Measurements from ENCODE around the gene VPS50. TPM values are rescaled to one million over a fixed set of nuclear protein-coding genes. Genes with fewer than 3 reads are reported as not detected.

The VPS50 gene
- total and polyA plus RNA-seq, 2 experiments from 2014 or later: 11.9 to 30.9 TPM

DNA sequence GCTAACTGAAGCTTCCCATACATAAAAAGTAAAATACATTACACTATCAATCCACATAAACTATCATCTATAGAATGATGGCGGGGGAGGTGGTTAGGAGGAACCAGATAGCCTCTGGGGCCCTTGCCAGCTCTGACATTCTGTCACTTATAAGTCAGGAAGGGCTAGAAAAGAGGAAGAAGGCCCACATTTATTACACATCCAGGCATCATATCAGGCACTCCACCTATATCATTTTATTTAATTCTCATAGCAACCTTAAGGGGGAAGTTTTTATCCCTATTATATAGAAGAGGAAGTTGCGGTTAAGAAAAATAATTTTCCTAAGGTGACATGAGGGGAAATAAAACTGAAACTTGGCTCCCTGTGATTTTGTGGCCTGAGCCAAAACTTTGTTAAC, 35.8 kb upstream of the VPS50 start:
- WGBS, 2 experiments (ENCODE audit: low coverage in 1 of 2, low lambda C conversion rate in 2 of 2, missing lambda C conversion rate in 2 of 2): 70 to 83% methylated on average over 2 of the region's 2 CpGs
- no peak overlapping the region for H3K4me3 ChIP-seq
- no peaks in the 10 kb centered on the region for H3K4me1 ChIP-seq (ENCODE audit: insufficient read depth)
- H3K79me2 ChIP-seq (ENCODE audit: insufficient read depth): no peaks in the 10 kb centered on the region
- no peak for DNase-seq
- no peaks in the 10 kb centered on the region for H4K20me1 ChIP-seq (ENCODE audit: insufficient read depth)
- no peaks in the 10 kb centered on the region for H3K9me2 ChIP-seq (ENCODE audit: insufficient read depth)
- H3K27me3 ChIP-seq (replicated peaks; ENCODE audit: insufficient read depth): peaks cover 15% of the 10 kb centered on the region
- H3F3A ChIP-seq (ENCODE audit: insufficient read depth): no peaks in the 10 kb centered on the region
- no peaks in the 10 kb centered on the region for H3K9me3 ChIP-seq (ENCODE audit: low read depth)
- TF ChIP-seq EZH2 (IDR thresholded peaks at IDR 0.05; ENCODE audit: insufficient read depth, poor library complexity, severe bottlenecking): no peak
- TF ChIP-seq EZH2phosphoT487 (IDR thresholded peaks at IDR 0.05; ENCODE audit: insufficient read depth, low read depth): no peak
- no peak overlapping the region for H3K27ac ChIP-seq
- in situ Hi-C loops (cut with MboI): no loop called here
- no peak overlapping the region for H2AFZ ChIP-seq
- H3K36me3 ChIP-seq (ENCODE audit: low read depth): no peaks in the 10 kb centered on the region
- no peak overlapping the region for H3K4me2 ChIP-seq (ENCODE audit: unreplicated experiment)
- no peak overlapping the region for H3K9ac ChIP-seq

DNA sequence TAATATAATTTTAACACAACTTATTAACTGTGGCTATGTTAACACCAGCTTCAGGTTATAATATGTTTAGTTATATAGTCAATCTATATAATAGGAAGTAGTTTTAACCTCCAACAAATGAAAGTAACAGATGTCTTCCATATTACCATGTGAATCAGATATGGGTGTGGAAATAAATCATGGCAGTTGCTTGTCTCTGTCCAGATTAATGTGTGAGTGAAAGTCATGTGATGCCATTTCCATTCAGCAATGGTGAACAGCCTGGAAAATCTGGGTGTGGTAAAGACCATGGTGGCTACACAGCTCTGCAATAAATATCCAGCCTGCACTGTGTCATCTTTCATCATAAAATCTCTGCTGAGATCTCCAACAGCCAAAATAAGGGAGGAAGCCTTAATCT, 33.7 kb upstream of the VPS50 start:
- Histone ChIP-seq H3F3A (ENCODE audit: insufficient read depth) (no peaks in the 10 kb centered on the region), H2AFZ (no peak overlapping the region), H3K9me3 (ENCODE audit: low read depth) (no peaks in the 10 kb centered on the region), H3K4me3 (no peak overlapping the region), H3K9me2 (ENCODE audit: insufficient read depth) (no peaks in the 10 kb centered on the region), H3K4me2 (ENCODE audit: unreplicated experiment) (no peak overlapping the region), H3K27ac (no peak overlapping the region), H3K36me3 (ENCODE audit: low read depth) (no peaks in the 10 kb centered on the region), H3K79me2 (ENCODE audit: insufficient read depth) (no peaks in the 10 kb centered on the region), H3K27me3 (replicated peaks; ENCODE audit: insufficient read depth) (peaks cover 5% of the 10 kb centered on the region; the same call in 1 of the 2 replicates), H4K20me1 (ENCODE audit: insufficient read depth) (no peaks in the 10 kb centered on the region), H3K9ac (no peak overlapping the region), H3K4me1 (ENCODE audit: insufficient read depth) (no peaks in the 10 kb centered on the region)
- no peak for TF ChIP-seq EZH2phosphoT487 (IDR thresholded peaks at IDR 0.05; ENCODE audit: insufficient read depth, low read depth)
- TF ChIP-seq EZH2 (IDR thresholded peaks at IDR 0.05; ENCODE audit: insufficient read depth, poor library complexity, severe bottlenecking): no peak
- in situ Hi-C loops (cut with MboI): no loop called here
- DNase-seq: no peak

DNA sequence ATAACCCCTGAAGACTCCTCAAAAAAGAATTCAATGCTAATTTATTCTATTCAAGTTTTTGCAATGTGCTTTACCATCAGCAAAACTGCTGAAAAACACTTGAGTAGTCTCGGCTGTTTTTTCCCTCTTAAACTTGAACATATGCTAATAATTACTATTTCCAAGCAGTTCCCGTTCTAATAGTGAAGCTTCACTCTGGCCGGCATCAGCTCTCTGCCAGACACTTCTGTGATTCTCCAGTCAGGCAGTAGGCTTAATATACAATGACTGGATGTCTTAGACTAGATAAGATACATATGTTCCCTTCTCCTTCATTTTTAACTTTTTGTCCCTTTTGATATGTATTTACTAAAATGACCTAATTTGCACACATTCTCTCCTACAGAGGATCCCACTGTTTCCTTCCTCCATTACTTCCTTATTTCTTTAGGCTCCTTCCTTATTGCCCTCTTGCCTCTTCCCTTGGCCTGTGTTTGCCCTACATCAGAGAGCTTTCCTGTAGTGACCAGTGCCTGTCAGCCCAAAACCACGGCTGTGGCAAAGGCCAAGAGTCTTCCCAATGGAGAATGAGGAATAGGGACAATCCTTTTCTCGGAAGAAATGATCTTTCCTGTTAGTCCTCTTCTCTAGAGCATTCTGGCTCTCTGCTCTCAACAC, 29.4 kb upstream of the VPS50 start:
- Histone ChIP-seq H3K27me3 (replicated peaks; ENCODE audit: insufficient read depth) (peaks cover 28% of the 10 kb centered on the region; the same call in 1 of the 2 replicates), H3K27ac (no peak overlapping the region), H3K79me2 (ENCODE audit: insufficient read depth) (no peaks in the 10 kb centered on the region), H2AFZ (no peak overlapping the region), H3F3A (ENCODE audit: insufficient read depth) (no peaks in the 10 kb centered on the region), H3K36me3 (ENCODE audit: low read depth) (no peaks in the 10 kb centered on the region), H4K20me1 (ENCODE audit: insufficient read depth) (no peaks in the 10 kb centered on the region), H3K4me1 (ENCODE audit: insufficient read depth) (no peaks in the 10 kb centered on the region), H3K9ac (no peak overlapping the region), H3K9me3 (ENCODE audit: low read depth) (no peaks in the 10 kb centered on the region), H3K9me2 (ENCODE audit: insufficient read depth) (no peaks in the 10 kb centered on the region), H3K4me2 (ENCODE audit: unreplicated experiment) (no peak overlapping the region), H3K4me3 (no peak overlapping the region)
- 17 to 23% methylated on average over 5 of the region's 5 CpGs for WGBS, 2 experiments (ENCODE audit: low coverage in 1 of 2, low lambda C conversion rate in 2 of 2, missing lambda C conversion rate in 2 of 2)
- in situ Hi-C loops (cut with MboI): no loop called here
- TF ChIP-seq EZH2phosphoT487 (IDR thresholded peaks at IDR 0.05; ENCODE audit: insufficient read depth, low read depth) (no peak), EZH2 (IDR thresholded peaks at IDR 0.05; ENCODE audit: insufficient read depth, poor library complexity, severe bottlenecking) (no peak)
- DNase-seq: no peak

- Histone ChIP-seq H3K9me3 (ENCODE audit: low read depth) (no peaks in the 10 kb centered on the region), H3K4me3 (no peak overlapping the region), H3K79me2 (ENCODE audit: insufficient read depth) (no peaks in the 10 kb centered on the region), H3K9me2 (ENCODE audit: insufficient read depth) (no peaks in the 10 kb centered on the region), H3F3A (ENCODE audit: insufficient read depth) (no peaks in the 10 kb centered on the region), H3K36me3 (ENCODE audit: low read depth) (no peaks in the 10 kb centered on the region), H2AFZ (no peak overlapping the region), H3K4me2 (ENCODE audit: unreplicated experiment) (no peak overlapping the region), H3K27ac (no peak overlapping the region), H3K27me3 (replicated peaks; ENCODE audit: insufficient read depth) (peaks cover 33% of the 10 kb centered on the region; the same call in 1 of the 2 replicates), H4K20me1 (ENCODE audit: insufficient read depth) (no peaks in the 10 kb centered on the region), H3K4me1 (ENCODE audit: insufficient read depth) (no peaks in the 10 kb centered on the region), H3K9ac (no peak overlapping the region)
- no peak for DNase-seq
- no peak for TF ChIP-seq EZH2 (IDR thresholded peaks at IDR 0.05; ENCODE audit: insufficient read depth, poor library complexity, severe bottlenecking)
- no peak for TF ChIP-seq EZH2phosphoT487 (IDR thresholded peaks at IDR 0.05; ENCODE audit: insufficient read depth, low read depth)
- in situ Hi-C loops (cut with MboI): no loop called here
- WGBS, 2 experiments (ENCODE audit: low coverage in 1 of 2, low lambda C conversion rate in 2 of 2, missing lambda C conversion rate in 2 of 2): 60% methylated on average over 3 of the region's 3 CpGs
Observed at GRCh38 chr7:93203496-93203895, 28.7 kb upstream of the VPS50 start.

DNA sequence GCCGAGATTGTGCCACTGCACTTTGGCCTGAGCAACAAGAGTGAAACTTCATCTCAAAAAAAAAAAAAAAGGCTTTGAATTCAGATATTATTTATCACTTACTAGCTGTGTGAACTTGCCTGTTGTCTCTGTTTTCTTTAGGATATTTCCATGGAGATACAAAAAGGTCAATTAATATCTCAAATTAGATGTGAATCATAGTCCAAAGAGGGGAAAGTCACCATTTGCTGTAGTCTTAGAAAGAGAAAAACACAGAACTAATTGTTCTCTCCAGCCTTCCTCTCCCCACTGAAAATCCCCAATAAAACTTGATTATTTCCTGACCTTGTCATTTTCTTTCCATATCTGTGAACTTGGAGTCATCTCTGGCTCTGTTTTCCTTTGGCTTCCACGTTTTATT, 27.1 kb upstream of the VPS50 start:
- in situ Hi-C loops (cut with MboI): no loop called here
- no peaks in the 10 kb centered on the region for H3K9me3 ChIP-seq (ENCODE audit: low read depth)
- no peaks in the 10 kb centered on the region for H3F3A ChIP-seq (ENCODE audit: insufficient read depth)
- H3K79me2 ChIP-seq (ENCODE audit: insufficient read depth): no peaks in the 10 kb centered on the region
- no peaks in the 10 kb centered on the region for H3K36me3 ChIP-seq (ENCODE audit: low read depth)
- 2 to 8% methylated on average over 2 of the region's 2 CpGs for WGBS, 2 experiments (ENCODE audit: low coverage in 1 of 2, low lambda C conversion rate in 2 of 2, missing lambda C conversion rate in 2 of 2)
- no peaks in the 10 kb centered on the region for H3K4me1 ChIP-seq (ENCODE audit: insufficient read depth)
- DNase-seq: no peak
- no peak for TF ChIP-seq EZH2 (IDR thresholded peaks at IDR 0.05; ENCODE audit: insufficient read depth, poor library complexity, severe bottlenecking)
- TF ChIP-seq EZH2phosphoT487 (IDR thresholded peaks at IDR 0.05; ENCODE audit: insufficient read depth, low read depth): no peak
- no peak overlapping the region for H3K4me2 ChIP-seq (ENCODE audit: unreplicated experiment)
- no peak overlapping the region for H3K27ac ChIP-seq
- no peak overlapping the region for H3K9ac ChIP-seq
- no peaks in the 10 kb centered on the region for H3K9me2 ChIP-seq (ENCODE audit: insufficient read depth)
- no peaks in the 10 kb centered on the region for H4K20me1 ChIP-seq (ENCODE audit: insufficient read depth)
- H2AFZ ChIP-seq: no peak overlapping the region
- peaks cover 40% of the 10 kb centered on the region; the same call in 1 of the 2 replicates for H3K27me3 ChIP-seq (replicated peaks; ENCODE audit: insufficient read depth)
- no peak overlapping the region for H3K4me3 ChIP-seq

All from GM23248 (cell line).